Measurements from ENCODE around the gene VEPH1.

Gene VEPH1

DNA sequence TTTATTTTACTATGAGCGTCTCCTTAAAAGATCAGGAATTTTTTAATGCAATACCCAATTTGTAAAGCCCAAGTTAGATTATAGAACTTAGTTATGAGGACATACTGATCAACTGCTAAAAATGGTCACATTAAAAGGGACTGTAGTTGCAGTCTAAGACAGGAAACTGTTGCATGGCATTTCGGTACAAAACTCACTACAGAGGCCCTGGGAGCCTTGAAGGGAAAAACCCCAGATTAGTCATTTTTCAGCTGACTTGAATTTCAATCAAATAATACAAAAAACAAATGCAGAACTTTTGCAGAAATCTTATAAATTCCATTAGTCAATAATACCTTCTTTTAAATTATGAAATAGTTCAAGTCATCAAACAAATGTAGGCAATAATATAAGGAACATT, 73.5 kb downstream of the VEPH1 start:
- H3K4me3 ChIP-seq (ENCODE audit: low read depth, low read length) = no peak overlapping the region
- TF ChIP-seq, protein P1, sequence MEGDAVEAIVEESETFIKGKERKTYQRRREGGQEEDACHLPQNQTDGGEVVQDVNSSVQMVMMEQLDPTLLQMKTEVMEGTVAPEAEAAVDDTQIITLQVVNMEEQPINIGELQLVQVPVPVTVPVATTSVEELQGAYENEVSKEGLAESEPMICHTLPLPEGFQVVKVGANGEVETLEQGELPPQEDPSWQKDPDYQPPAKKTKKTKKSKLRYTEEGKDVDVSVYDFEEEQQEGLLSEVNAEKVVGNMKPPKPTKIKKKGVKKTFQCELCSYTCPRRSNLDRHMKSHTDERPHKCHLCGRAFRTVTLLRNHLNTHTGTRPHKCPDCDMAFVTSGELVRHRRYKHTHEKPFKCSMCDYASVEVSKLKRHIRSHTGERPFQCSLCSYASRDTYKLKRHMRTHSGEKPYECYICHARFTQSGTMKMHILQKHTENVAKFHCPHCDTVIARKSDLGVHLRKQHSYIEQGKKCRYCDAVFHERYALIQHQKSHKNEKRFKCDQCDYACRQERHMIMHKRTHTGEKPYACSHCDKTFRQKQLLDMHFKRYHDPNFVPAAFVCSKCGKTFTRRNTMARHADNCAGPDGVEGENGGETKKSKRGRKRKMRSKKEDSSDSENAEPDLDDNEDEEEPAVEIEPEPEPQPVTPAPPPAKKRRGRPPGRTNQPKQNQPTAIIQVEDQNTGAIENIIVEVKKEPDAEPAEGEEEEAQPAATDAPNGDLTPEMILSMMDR (IDR thresholded peaks at IDR 0.05; ENCODE audit: low read depth, low read length) = no peak
- no peak for DNase-seq (ENCODE audit: low read depth, low spot score)
- in situ Hi-C loops (cut with HindIII; ENCODE audit: low sequenced_read_pairs) = no loop called here

DNA sequence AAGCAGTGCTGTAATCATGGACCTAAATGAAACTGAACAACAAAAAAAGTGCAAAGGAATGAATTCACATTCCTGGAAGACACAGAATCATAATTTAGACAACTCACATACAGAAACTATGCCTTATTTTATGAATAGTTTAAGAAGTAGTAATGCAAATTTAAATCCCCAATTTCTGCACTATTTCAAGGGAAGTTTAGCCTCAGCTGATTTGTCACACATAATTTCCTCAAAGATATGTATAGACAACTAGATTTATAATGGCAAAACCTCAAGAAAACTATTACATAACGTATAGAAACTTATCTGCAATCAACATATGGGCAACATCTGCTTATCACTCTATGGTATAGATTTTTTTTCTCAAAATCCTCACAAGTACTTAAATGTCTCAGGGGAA, 74.4 kb downstream of the VEPH1 start:
- no peak overlapping the region for H3K4me3 ChIP-seq (ENCODE audit: low read depth, low read length)
- in situ Hi-C loops (cut with HindIII; ENCODE audit: low sequenced_read_pairs) = no loop called here
- no peak for DNase-seq (ENCODE audit: low read depth, low spot score)
- TF ChIP-seq, protein P1 (IDR thresholded peaks at IDR 0.05; ENCODE audit: low read depth, low read length) = no peak

DNA sequence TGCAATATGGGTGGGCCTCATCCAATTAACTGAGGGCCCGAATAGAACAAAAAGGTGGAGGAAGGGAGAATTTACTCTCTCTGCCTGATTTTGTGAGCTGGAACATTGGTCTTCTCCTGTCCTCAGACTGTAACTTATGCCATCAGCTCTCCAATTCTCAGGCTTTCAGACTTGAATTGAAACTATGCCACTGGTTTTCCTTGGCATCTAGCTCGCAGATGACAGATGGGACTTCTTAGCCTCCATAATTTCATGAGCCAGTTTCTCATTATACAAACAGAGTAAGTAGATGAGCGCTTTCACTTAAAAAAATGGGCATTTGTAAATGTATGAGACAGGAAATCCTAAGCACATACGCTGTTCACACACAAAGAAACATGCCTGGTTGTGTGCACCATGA, 75.3 kb downstream of the VEPH1 start:
- in situ Hi-C loops (cut with HindIII; ENCODE audit: low sequenced_read_pairs) = no loop called here
- H3K4me3 ChIP-seq (ENCODE audit: low read depth, low read length) = no peak overlapping the region
- DNase-seq (ENCODE audit: low read depth, low spot score) = no peak
- TF ChIP-seq, protein P1 (IDR thresholded peaks at IDR 0.05; ENCODE audit: low read depth, low read length) = no peak

DNA sequence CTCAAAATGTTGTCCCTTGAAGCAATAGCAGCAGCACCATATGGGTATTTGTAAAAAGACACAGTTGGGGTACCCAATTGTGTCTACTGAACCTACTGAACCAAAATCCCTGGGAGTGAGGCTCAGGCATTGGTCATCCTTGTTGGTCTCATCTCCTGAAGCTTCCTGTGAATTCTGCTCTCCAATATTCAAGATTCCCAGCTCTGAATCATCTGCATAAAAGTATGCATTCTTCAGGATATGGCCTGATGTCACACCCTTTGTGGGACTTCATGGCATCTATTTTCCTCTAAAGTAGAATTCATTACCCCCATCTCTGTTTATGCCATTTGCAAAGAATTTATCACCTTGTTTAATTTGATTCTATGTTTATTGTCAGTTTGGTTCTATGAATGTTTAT, 79.9 kb downstream of the VEPH1 start:
- no peak overlapping the region for H3K4me3 ChIP-seq (ENCODE audit: low read depth, low read length)
- TF ChIP-seq, protein P1 (IDR thresholded peaks at IDR 0.05; ENCODE audit: low read depth, low read length) = no peak
- no peak for DNase-seq (ENCODE audit: low read depth, low spot score)
- in situ Hi-C loops (cut with HindIII; ENCODE audit: low sequenced_read_pairs) = no loop called here

DNA sequence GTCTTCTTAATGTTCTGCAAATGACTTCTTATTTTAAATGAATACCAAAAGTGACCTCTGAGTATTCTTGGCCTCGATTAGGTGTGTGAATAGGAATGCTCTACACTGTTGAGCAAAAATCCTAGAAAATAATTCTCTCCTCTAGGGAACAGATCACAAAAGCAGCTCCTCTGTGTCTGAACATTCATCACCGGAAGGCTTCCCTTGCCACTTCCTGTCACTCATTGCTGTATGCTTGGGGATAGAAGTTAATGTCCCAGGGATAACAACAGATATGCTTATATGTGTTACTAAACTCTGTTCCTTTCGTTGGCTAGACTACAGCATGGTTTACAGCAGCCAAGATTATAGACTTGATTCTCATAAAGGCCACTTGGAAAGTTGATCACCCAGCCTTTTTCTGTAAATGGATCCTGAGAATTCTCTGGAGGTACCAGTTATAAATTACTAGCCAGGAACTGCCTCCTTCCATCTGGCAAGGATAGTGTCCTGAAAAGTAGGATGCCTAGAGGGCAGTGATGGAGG, 82.5 kb downstream of the VEPH1 start:
- in situ Hi-C loops (cut with HindIII; ENCODE audit: low sequenced_read_pairs) = no loop called here
- TF ChIP-seq, protein P1 (IDR thresholded peaks at IDR 0.05; ENCODE audit: low read depth, low read length) = no peak
- H3K4me3 ChIP-seq (ENCODE audit: low read depth, low read length) = no peak overlapping the region
- DNase-seq (ENCODE audit: low read depth, low spot score) = no peak

DNA sequence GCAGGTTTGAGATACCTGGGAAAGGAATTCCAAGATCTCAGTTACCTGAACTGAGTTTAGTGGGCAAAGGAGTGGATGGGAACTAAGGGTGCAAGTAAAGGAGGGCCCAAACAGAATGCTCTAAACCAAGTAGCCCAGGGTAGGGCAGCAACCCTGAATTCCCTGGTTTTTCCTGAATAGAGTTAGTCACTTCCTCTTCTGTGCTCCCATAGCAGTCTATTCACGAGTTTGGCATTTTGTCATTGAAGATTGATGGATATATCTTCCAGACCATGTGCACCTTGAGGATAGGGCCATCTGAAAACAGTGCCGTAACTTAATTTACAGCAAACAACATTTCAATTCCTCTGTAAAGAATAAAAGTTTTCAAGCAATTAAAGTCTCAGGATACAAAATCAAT, 85.1 kb downstream of the VEPH1 start:
- TF ChIP-seq, protein P1 (IDR thresholded peaks at IDR 0.05; ENCODE audit: low read depth, low read length) = no peak
- H3K4me3 ChIP-seq (ENCODE audit: low read depth, low read length) = no peak overlapping the region
- in situ Hi-C loops (cut with HindIII; ENCODE audit: low sequenced_read_pairs) = no loop called here
- DNase-seq (ENCODE audit: low read depth, low spot score) = no peak

DNA sequence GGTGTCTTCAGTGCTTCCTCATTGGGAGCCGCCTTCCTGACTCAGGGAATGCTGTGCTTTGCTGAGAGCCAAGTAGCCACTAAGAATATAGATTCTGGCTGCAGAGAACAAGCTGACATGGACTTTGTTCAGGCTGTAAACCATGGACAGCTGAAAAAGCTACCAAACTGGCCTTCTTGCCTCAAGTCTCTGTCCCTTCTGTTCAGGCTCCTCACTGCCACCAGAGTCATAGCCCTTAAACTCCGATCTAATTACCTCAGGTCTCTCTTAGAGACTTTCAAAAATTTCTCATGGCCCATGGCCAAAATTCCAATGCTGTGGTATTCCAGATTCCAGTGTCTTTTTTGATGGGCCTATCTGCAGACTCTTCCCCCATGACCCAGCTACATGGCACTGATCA, 86.0 kb downstream of the VEPH1 start:
- DNase-seq (ENCODE audit: low read depth, low spot score) = no peak
- in situ Hi-C loops (cut with HindIII; ENCODE audit: low sequenced_read_pairs) = no loop called here
- no peak overlapping the region for H3K4me3 ChIP-seq (ENCODE audit: low read depth, low read length)
- TF ChIP-seq, protein P1 (IDR thresholded peaks at IDR 0.05; ENCODE audit: low read depth, low read length) = no peak

All from astrocyte of the spinal cord (primary cell).